K562 (cell line): ENCODE measurements around the gene OLFML3. TPM values are rescaled to one million over a fixed set of nuclear protein-coding genes. Genes with fewer than 3 reads are reported as not detected.

ENCODE experiments used
- ATAC-seq: fragments of 200-7000 bp; cut with Tn5 transposase; 3 replicates; pipeline ENCODE4 v1.9.1; 2020; ENCODE audit warnings: moderate library complexity
- BruUV-seq: library from RNA; stranded (reverse); fragments of 400-500 nt; replicated peaks from 2 replicates; lab custom pipeline; 2021; lab: Mats Ljungman, UMichigan
- CTCF ChIA-PET: fragments of 300-600 bp; formaldehyde crosslinking; extraction: SDS; loops from one replicate; lab custom pipeline; 2021; ENCODE audit warnings: low intra/inter-chr PET ratio; lab: Yijun Ruan, JAX
- POLR2A ChIA-PET: fragments of 300-600, 350-650 bp; sonication (Branson Sonifier 250); formaldehyde crosslinking; extraction: SDS; loops from one replicate; lab custom pipeline; 2021; ENCODE audit warnings: antibody characterized with exemption, inconsistent platforms; lab: Yijun Ruan, JAX
- DNase-seq, 4 experiments: peaks; one replicate each; pipeline versions ENCODE4 v3.0.0 to v3.0.0-alpha.2; 2011 to 2018; ENCODE audit warnings: low spot score in 3 of 4, mixed read lengths in 3 of 4; ENCODE audit errors: extremely low read depth in 1 of 4
- FAIRE-seq: peaks from 2 replicates; lab custom pipeline; 2011; peaks lifted over from hg19 to GRCh38; lab: Jason Lieb, UNC
- H2AFZ ChIP-seq: 2 replicates; pipeline ENCODE4 v1.6.0; 2011; ENCODE audit warnings: low read depth, low read length, control low read depth, inconsistent platforms
- H3K27ac ChIP-seq: fragments of 200-600 bp; 3 replicates; pipeline ENCODE4 v1.8.0; 2011; ENCODE audit warnings: low read depth, mild to moderate bottlenecking, control low read depth, inconsistent platforms, low read length, moderate library complexity, mixed read lengths; ENCODE audit errors: extremely low read depth
- H3K27me3 ChIP-seq, 2 experiments: fragments of 300-600 bp in 1 of 2; 2 replicates in 1 of 2; 3 replicates in 1 of 2; pipeline versions ENCODE4 v1.6.0 to v1.8.0; 2011; ENCODE audit warnings: inconsistent platforms in 2 of 2, low read length in 2 of 2, mild to moderate bottlenecking in 1 of 2, mixed read lengths in 1 of 2, moderate library complexity in 1 of 2; ENCODE audit not compliant: control insufficient read depth in 2 of 2, insufficient read depth in 2 of 2
- H3K36me3 ChIP-seq: fragments of 300-600 bp; 3 replicates; pipeline ENCODE4 v1.8.0; 2011; ENCODE audit warnings: mild to moderate bottlenecking, low read length, inconsistent platforms; ENCODE audit not compliant: control insufficient read depth, insufficient read depth
- H3K4me1 ChIP-seq, 2 experiments: fragments of 200-600 bp in 1 of 2; replicated peaks in 1 of 2; 2 replicates in 1 of 2; 3 replicates in 1 of 2; pipeline versions ENCODE4 v1.5.1 to v1.8.0; 2011; ENCODE audit warnings: inconsistent platforms in 2 of 2, low read length in 2 of 2, mild to moderate bottlenecking in 1 of 2, mixed read lengths in 1 of 2, moderate library complexity in 1 of 2; ENCODE audit not compliant: control insufficient read depth in 2 of 2, insufficient read depth in 2 of 2
- H3K4me2 ChIP-seq: 2 replicates; pipeline ENCODE4 v1.6.1; 2011; ENCODE audit warnings: low read length, control low read depth, inconsistent platforms, mixed read lengths; ENCODE audit not compliant: insufficient read depth
- H3K4me3 ChIP-seq: fragments of 200-600 bp; sonication (generic), shearing (Covaris generic); 2 replicates; pipeline ENCODE4 v1.5.1; 2016; ENCODE audit warnings: control low read depth, inconsistent platforms
- H3K79me2 ChIP-seq: fragments of 200-600 bp; 3 replicates; pipeline ENCODE4 v1.8.0; 2011; ENCODE audit warnings: low read length, inconsistent platforms; ENCODE audit not compliant: control insufficient read depth, insufficient read depth
- H3K9ac ChIP-seq, 2 experiments: 2 replicates each; pipeline versions ENCODE4 v1.6.0 to v1.6.1; 2011; ENCODE audit warnings: low read depth in 2 of 2, low read length in 2 of 2, control low read depth in 1 of 2, inconsistent platforms in 1 of 2, mild to moderate bottlenecking in 1 of 2, mixed read lengths in 1 of 2; ENCODE audit not compliant: insufficient read depth in 1 of 2
- H3K9me1 ChIP-seq: one replicate; pipeline ENCODE4 v1.6.0; 2011; ENCODE audit warnings: inconsistent platforms, mild to moderate bottlenecking, low read length, moderate library complexity; ENCODE audit not compliant: control insufficient read depth, insufficient read depth
- H3K9me3 ChIP-seq: replicated peaks from 2 replicates; pipeline ENCODE4 v1.5.1; 2011; ENCODE audit warnings: low read depth, low read length, inconsistent platforms; ENCODE audit not compliant: control insufficient read depth, insufficient read depth
- H4K20me1 ChIP-seq: replicated peaks from 2 replicates; pipeline ENCODE4 v1.6.1; 2011; ENCODE audit warnings: low read length, inconsistent platforms, mixed read lengths; ENCODE audit not compliant: control insufficient read depth, insufficient read depth
- EWSR1 ChIP-seq: fragments of 450-650 bp; IDR thresholded peaks from 2 replicates; pipeline ENCODE4 v1.6.1; 2018; ENCODE audit warnings: borderline replicate concordance, mild to moderate bottlenecking, low read depth, moderate library complexity; ENCODE audit not compliant: partially characterized antibody
- HCFC1 ChIP-seq: IDR thresholded peaks from 2 replicates; pipeline ENCODE4 v1.6.1; 2012; ENCODE audit warnings: low read depth, low read length, improper control_type of control experiment
- HNRNPLL ChIP-seq: fragments of 200-400 bp; formaldehyde crosslinking; IDR thresholded peaks from 2 replicates; pipeline ENCODE4 v1.6.1; 2017; ENCODE audit warnings: low read length, low read depth, mild to moderate bottlenecking; ENCODE audit not compliant: poor library complexity, severe bottlenecking
- KLF6 ChIP-seq: fragments of 250-450 bp; sonication (Bioruptor Pico); IDR thresholded peaks from 2 replicates; pipeline ENCODE4 v1.4.0; 2020; ENCODE audit warnings: mild to moderate bottlenecking, moderate library complexity, borderline replicate concordance
- MAFF ChIP-seq: IDR thresholded peaks from 2 replicates; pipeline ENCODE4 v1.6.1; 2012; ENCODE audit warnings: low read length, improper control_type of control experiment
- MEF2A ChIP-seq: IDR thresholded peaks from 2 replicates; pipeline ENCODE4 v1.6.1; 2011; ENCODE audit warnings: low read depth, mild to moderate bottlenecking, low read length, moderate library complexity; ENCODE audit not compliant: control insufficient read depth
- TAL1 ChIP-seq: fragments of 450-650 bp; IDR thresholded peaks from 2 replicates; pipeline ENCODE4 v1.6.1; 2016; ENCODE audit warnings: mild to moderate bottlenecking
- WGBS: fragments of 100-300 bp; shearing (Covaris generic); methylation state at CpG from one replicate; pipeline ENCODE4 v1.1.6; 2016; ENCODE audit warnings: low coverage, mixed read lengths; ENCODE audit not compliant: insufficient coverage; ENCODE audit errors: missing lambda C conversion rate; 5-methylcytosine and 5-hydroxymethylcytosine counted together
- in situ Hi-C: fragments of 300-500 bp; cut with MboI; formaldehyde crosslinking; loops from 4 replicates; pipeline ENCODE4 v1.15.0; 2018; ENCODE audit warnings: inconsistent platforms, mixed read lengths
- intact Hi-C: fragments of 100-400 bp; cut with micrococcal nuclease; formaldehyde crosslinking; loops from 2 replicates; pipeline ENCODE4 v1.14.2; 2022
- polyA plus RNA-seq, 8 experiments: library from polyadenylated mRNA; depleted of rRNA in 4 of 8; stranded (reverse) in 5 of 8; unstranded in 3 of 8; fragments of >200 nt; fragmentation: Nextera tagmentation in 2 of 8; fragmentation: Illumina TruSeq in 1 of 8; extraction: Ambion mirVana in 2 of 8; extraction: Trizol in 1 of 8; gene quantifications; 2 replicates each; pipeline versions ENCODE4 v1.2.1 to v1.2.3, GENCODE V29; 2011 to 2014; ENCODE audit warnings: inconsistent platforms in 1 of 8, missing spikeins in 1 of 8
- total RNA-seq, 7 experiments: library from RNA; depleted of rRNA in 6 of 7; stranded (reverse); fragments of >200 nt in 6 of 7; fragmentation: Illumina TruSeq in 2 of 7; extraction: Trizol in 2 of 7; gene quantifications; 2 replicates each; pipeline versions ENCODE4 v1.2.1 to v1.2.3, GENCODE V29; 2011 to 2021; ENCODE audit warnings: low replicate concordance in 1 of 7

The OLFML3 gene
- total and polyA plus RNA-seq, 9 of the 15 experiments (the other 6 are each of a cell fraction or from before 2014, with no cell fraction given) = 0.07 to 0.13 (median 0.07) TPM; not detected in 6

DNA sequence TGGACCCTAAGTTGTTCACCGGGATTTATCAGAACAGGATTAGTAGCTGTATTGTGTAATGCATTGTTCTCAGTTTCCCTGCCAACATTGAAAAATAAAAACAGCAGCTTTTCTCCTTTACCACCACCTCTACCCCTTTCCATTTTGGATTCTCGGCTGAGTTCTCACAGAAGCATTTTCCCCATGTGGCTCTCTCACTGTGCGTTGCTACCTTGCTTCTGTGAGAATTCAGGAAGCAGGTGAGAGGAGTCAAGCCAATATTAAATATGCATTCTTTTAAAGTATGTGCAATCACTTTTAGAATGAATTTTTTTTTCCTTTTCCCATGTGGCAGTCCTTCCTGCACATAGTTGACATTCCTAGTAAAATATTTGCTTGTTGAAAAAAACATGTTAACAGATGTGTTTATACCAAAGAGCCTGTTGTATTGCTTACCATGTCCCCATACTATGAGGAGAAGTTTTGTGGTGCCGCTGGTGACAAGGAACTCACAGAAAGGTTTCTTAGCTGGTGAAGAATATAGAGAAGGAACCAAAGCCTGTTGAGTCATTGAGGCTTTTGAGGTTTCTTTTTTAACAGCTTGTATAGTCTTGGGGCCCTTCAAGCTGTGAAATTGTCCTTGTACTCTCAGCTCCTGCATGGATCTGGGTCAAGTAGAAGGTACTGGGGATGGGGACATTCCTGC lies 3.9 kb upstream of the OLFML3 start:
- CTCF ChIA-PET = interaction anchor here (0.6 kb wide), 1 partner anchor 535 kb away, joined by 3 read pairs; no protein-coding TSS in a partner anchor
- BruUV-seq = no TSS peak
- Histone ChIP-seq H2AFZ (no peak overlapping the region), H3K9ac (no peak overlapping the region), H4K20me1 (0 out of 2 replicates have a peak, but pooled peaks cover 3% of the 10 kb centered on the region), H3K9me3 (no peaks in the 10 kb centered on the region), H3K4me3 (no peak overlapping the region), H3K27ac (no peak overlapping the region), H3K9me1 (no peaks in the 10 kb centered on the region), H3K4me1 (peaks cover 0 to 5% of the 10 kb centered on the region in 2 experiments; a peak in 2 of 5 replicates), H3K27me3 (peaks cover 0 to 6% of the 10 kb centered on the region in 2 experiments; a peak in 2 of 5 replicates), H3K4me2 (no peak overlapping the region), H3K79me2 (no peaks in the 10 kb centered on the region), H3K36me3 (peaks cover 50% of the 10 kb centered on the region; the same call in 2 of the 3 replicates)
- in situ Hi-C loops = loop anchor here (25.0 kb wide), 1 partner anchor 1087 kb away; no protein-coding TSS in a partner anchor
- FAIRE-seq (no peak), DNase-seq (no peak), ATAC-seq (no peak)
- intact Hi-C loops = loop anchor here (5.0 to 10.0 kb wide), 4 partner anchors 129 to 291 kb away; no protein-coding TSS in a partner anchor
- WGBS = 81% methylated on average over 4 of the region's 4 CpGs
- TF ChIP-seq HNRNPLL (no peak), EWSR1 (no peak), MAFF (no peak), TAL1 (no peak), HCFC1 (no peak), MEF2A (no peak), KLF6 (CRISPR knock-in tag) (no peak)
- POLR2A ChIA-PET = interaction anchor here (0.6 to 1.6 kb wide), 4 partner anchors 11 to 182 kb away, joined by 3 to 5 read pairs (median 4); no protein-coding TSS in a partner anchor
